Right atrium auricular region (tissue), 2 donors: ENCODE measurements around the gene B3GNT7. TPM values are rescaled to one million over a fixed set of nuclear protein-coding genes. Genes with fewer than 3 reads are reported as not detected.

Experiments used
- DNase-seq: peaks from one replicate; pipeline ENCODE4 v3.0.0-alpha.2; 2019; ENCODE audit warnings: low spot score
- H3K27ac ChIP-seq, 2 donors: fragments of 200-600 bp; sonication (generic); 1 replicate in 1 of 2; 2 replicates in 1 of 2; pipeline ENCODE4 v1.5.1; 2016 to 2019
- H3K27me3 ChIP-seq, 2 donors: fragments of 200-600 bp; sonication (generic); one replicate each; pipeline versions ENCODE4 v1.5.1 to v1.6.0; 2017 to 2019
- H3K36me3 ChIP-seq: fragments of 200-600 bp; sonication (generic); one replicate; pipeline ENCODE4 v1.5.1; 2016
- H3K4me1 ChIP-seq, 2 donors: fragments of 200-600 bp; sonication (generic); one replicate each; pipeline versions ENCODE4 v1.5.1 to v1.6.0; 2017 to 2019
- H3K4me3 ChIP-seq, 2 donors: fragments of 200-600 bp; sonication (generic); 1 replicate in 1 of 2; 2 replicates in 1 of 2; pipeline ENCODE4 v1.5.1; 2017 to 2019; ENCODE audit warnings: mild to moderate bottlenecking in 1 of 2, moderate library complexity in 1 of 2
- H3K9me3 ChIP-seq, 2 donors: fragments of 200-600 bp; sonication (generic); one replicate each; pipeline ENCODE4 v1.5.1; 2019
- CTCF ChIP-seq, 2 donors: fragments of 200-600 bp; sonication (generic); IDR thresholded peaks; one replicate each; pipeline ENCODE4 v1.5.1; 2019; ENCODE audit warnings: antibody characterized with exemption in 2 of 2
- total RNA-seq, 2 donors: library from RNA; depleted of rRNA; stranded (reverse); fragments of >200 nt; gene quantifications; one replicate each; pipeline ENCODE4 v1.1.0, GENCODE V29; 2016

Gene B3GNT7
- total RNA-seq, 2 donors from 2014 or later: 4.0 to 9.4 TPM

- Histone ChIP-seq H3K4me3 (no peak overlapping the region), H3K9me3 (peaks cover 0 to 12% of the 10 kb centered on the region in 2 donors), H3K36me3 (no peaks in the 10 kb centered on the region), H3K27ac (no peak overlapping the region), H3K4me1 (peaks cover 0 to 9% of the 10 kb centered on the region in 2 donors), H3K27me3 (no peaks in the 10 kb centered on the region)
- DNase-seq: no peak
- no peak for TF ChIP-seq CTCF (IDR thresholded peaks at IDR 0.05)
Measured at GRCh38 chr2:231384109-231384435, 11.4 kb upstream of the B3GNT7 start.

- no peak for TF ChIP-seq CTCF (IDR thresholded peaks at IDR 0.05)
- DNase-seq: no peak
- peaks cover 0 to 9% of the 10 kb centered on the region in 2 donors for H3K4me1 ChIP-seq
Measured at GRCh38 chr2:231384970-231385369, 10.5 kb upstream of the B3GNT7 start.

GRCh38 chr2:231385429-231385828 lies 10.1 kb upstream of the B3GNT7 start:
- TF ChIP-seq CTCF (IDR thresholded peaks at IDR 0.05): no peak
- Histone ChIP-seq H3K36me3 (no peaks in the 10 kb centered on the region), H3K27ac (no peak overlapping the region), H3K4me3 (no peak overlapping the region), H3K27me3 (no peaks in the 10 kb centered on the region), H3K4me1 (peaks cover 0 to 9% of the 10 kb centered on the region in 2 donors), H3K9me3 (peaks cover 0 to 12% of the 10 kb centered on the region in 2 donors)
- no peak for DNase-seq

More at GRCh38 chr2:231384970-231385369, 10.5 kb upstream of the B3GNT7 start:
- H3K27me3 ChIP-seq: no peaks in the 10 kb centered on the region
- peaks cover 0 to 12% of the 10 kb centered on the region in 2 donors for H3K9me3 ChIP-seq
- no peaks in the 10 kb centered on the region for H3K36me3 ChIP-seq
- no peak overlapping the region for H3K4me3 ChIP-seq
- no peak overlapping the region for H3K27ac ChIP-seq

- H3K9me3 ChIP-seq: peaks cover 0 to 12% of the 10 kb centered on the region in 2 donors
- no peak for DNase-seq
Measured at GRCh38 chr2:231386446-231386845, 9.1 kb upstream of the B3GNT7 start.

GRCh38 chr2:231387904-231388724 lies 7.4 kb upstream of the B3GNT7 start:
- no peaks in the 10 kb centered on the region for H3K36me3 ChIP-seq
- no peak for TF ChIP-seq CTCF (IDR thresholded peaks at IDR 0.05)
- peaks cover 0 to 12% of the 10 kb centered on the region in 2 donors for H3K9me3 ChIP-seq
- peaks cover 0 to 9% of the 10 kb centered on the region in 2 donors for H3K4me1 ChIP-seq
- no peak overlapping the region for H3K27ac ChIP-seq
- no peak overlapping the region for H3K4me3 ChIP-seq
- DNase-seq: no peak
- no peaks in the 10 kb centered on the region for H3K27me3 ChIP-seq

More at GRCh38 chr2:231386446-231386845, 9.1 kb upstream of the B3GNT7 start:
- no peak overlapping the region for H3K4me3 ChIP-seq
- H3K36me3 ChIP-seq: no peaks in the 10 kb centered on the region
- peaks cover 0 to 9% of the 10 kb centered on the region in 2 donors for H3K4me1 ChIP-seq
- no peaks in the 10 kb centered on the region for H3K27me3 ChIP-seq
- no peak overlapping the region for H3K27ac ChIP-seq
- TF ChIP-seq CTCF (IDR thresholded peaks at IDR 0.05): no peak
